GM12878 (cell line): ENCODE results near the gene PRR3. TPM values are rescaled to one million over a fixed set of nuclear protein-coding genes. Genes with fewer than 3 reads are reported as not detected.

ENCODE experiments used
- ATAC-seq: fragments of 200-7000 bp; cut with Tn5 transposase; 3 replicates; pipeline ENCODE4 v1.9.1; 2020; ENCODE audit warnings: mild to moderate bottlenecking, moderate library complexity
- BruUV-seq: library from RNA; stranded (reverse); fragments of 400-500 nt; replicated peaks from 2 replicates; lab custom pipeline; 2021; lab: Mats Ljungman, UMichigan
- CTCF ChIA-PET: fragments of 300-600 bp; sonication (Branson Sonifier 250); formaldehyde crosslinking; extraction: SDS; loops from one replicate; lab custom pipeline; 2021; ENCODE audit warnings: inconsistent platforms; lab: Yijun Ruan, JAX
- POLR2A ChIA-PET: fragments of 350-600 bp; formaldehyde crosslinking; extraction: SDS; loops from one replicate; lab custom pipeline; 2021; ENCODE audit warnings: inconsistent platforms; lab: Charles Lee
- RAD21 ChIA-PET: fragments of 300-600 bp; sonication (Branson Sonifier 250); formaldehyde crosslinking; loops from one replicate; lab custom pipeline; 2023; ENCODE audit warnings: antibody characterized with exemption; ENCODE audit not compliant: unreplicated experiment; lab: Charles Lee
- SMC1A ChIA-PET: fragments of 300-600 bp; sonication (Branson Sonifier 250); formaldehyde crosslinking; loops from one replicate; lab custom pipeline; 2023; ENCODE audit not compliant: unreplicated experiment, uncharacterized antibody; lab: Charles Lee
- DNase-seq: peaks from one replicate; pipeline ENCODE4 v3.0.0-alpha.2; 2011; ENCODE audit warnings: low read depth, low spot score
- FAIRE-seq: peaks from 3 replicates; lab custom pipeline; 2011; peaks lifted over from hg19 to GRCh38; lab: Jason Lieb, UNC
- H2AFZ ChIP-seq: 2 replicates; pipeline ENCODE4 v1.6.0; 2011; ENCODE audit warnings: low read depth, low read length, control low read depth; ENCODE audit not compliant: control insufficient read depth
- H3K27ac ChIP-seq: 2 replicates; pipeline ENCODE4 v1.5.1; 2011; ENCODE audit warnings: control low read depth; ENCODE audit not compliant: control insufficient read depth, insufficient read depth
- H3K27me3 ChIP-seq, 2 experiments: replicated peaks in 1 of 2; 2 replicates each; pipeline versions ENCODE4 v1.6.0 to v1.6.1; 2011; ENCODE audit warnings: low read length in 1 of 2; ENCODE audit not compliant: control insufficient read depth in 2 of 2, insufficient read depth in 2 of 2
- H3K36me3 ChIP-seq, 2 experiments: 2 replicates each; pipeline ENCODE4 v1.5.1; 2011; ENCODE audit warnings: low read length in 1 of 2; ENCODE audit not compliant: control insufficient read depth in 2 of 2, insufficient read depth in 2 of 2
- H3K4me1 ChIP-seq: 2 replicates; pipeline ENCODE4 v1.6.1; 2011; ENCODE audit warnings: mild to moderate bottlenecking, low read length, moderate library complexity, mixed read lengths; ENCODE audit not compliant: control insufficient read depth, insufficient read depth
- H3K4me2 ChIP-seq: 2 replicates; pipeline ENCODE4 v1.6.0; 2011; ENCODE audit warnings: control low read depth; ENCODE audit not compliant: control insufficient read depth, insufficient read depth
- H3K4me3 ChIP-seq: fragments of 200-600 bp; sonication (generic); 2 replicates; pipeline ENCODE4 v1.5.1; 2016
- H3K79me2 ChIP-seq: 2 replicates; pipeline ENCODE4 v1.6.0; 2011; ENCODE audit warnings: low read length; ENCODE audit not compliant: control insufficient read depth, insufficient read depth
- H3K9ac ChIP-seq: 2 replicates; pipeline ENCODE4 v1.8.0; 2011; ENCODE audit warnings: low read length, control low read depth, mixed read lengths; ENCODE audit not compliant: control insufficient read depth, insufficient read depth
- H3K9me3 ChIP-seq: replicated peaks from 3 replicates; pipeline ENCODE4 v1.5.1; 2011; ENCODE audit warnings: mild to moderate bottlenecking, low read length; ENCODE audit not compliant: control insufficient read depth, insufficient read depth
- H4K20me1 ChIP-seq: 2 replicates; pipeline ENCODE4 v1.6.0; 2011; ENCODE audit not compliant: control insufficient read depth, insufficient read depth
- EZH2 ChIP-seq: IDR thresholded peaks from 2 replicates; pipeline ENCODE4 v1.6.1; 2012; ENCODE audit warnings: low read depth, mild to moderate bottlenecking, control low read depth, inconsistent platforms, low read length, borderline replicate concordance; ENCODE audit not compliant: control insufficient read depth
- FOXM1 ChIP-seq: IDR thresholded peaks from 2 replicates; pipeline ENCODE4 v1.6.1; 2012; ENCODE audit warnings: low read depth, mild to moderate bottlenecking, inconsistent platforms, low read length, moderate library complexity
- GABPA ChIP-seq: IDR thresholded peaks from 2 replicates; pipeline ENCODE4 v1.6.1; 2014; ENCODE audit warnings: antibody characterized with exemption, low read depth, mild to moderate bottlenecking, inconsistent platforms
- JUNB ChIP-seq: IDR thresholded peaks from 2 replicates; pipeline ENCODE4 v1.6.1; 2016; ENCODE audit warnings: antibody characterized with exemption, mild to moderate bottlenecking
- MXI1 ChIP-seq: fragments of 150-350 bp; IDR thresholded peaks from 2 replicates; pipeline ENCODE4 v1.6.1; 2011; ENCODE audit warnings: low read depth, mild to moderate bottlenecking, inconsistent platforms, low read length, improper control_type of control experiment
- PML ChIP-seq: IDR thresholded peaks from 2 replicates; pipeline ENCODE4 v1.6.1; 2012; ENCODE audit warnings: low read length, inconsistent platforms
- RAD21 ChIP-seq: IDR thresholded peaks from 2 replicates; pipeline ENCODE4 v1.6.1; 2011; ENCODE audit warnings: mild to moderate bottlenecking, low read depth, low read length, moderate library complexity; ENCODE audit not compliant: insufficient read depth
- SMAD5 ChIP-seq: IDR thresholded peaks from 2 replicates; pipeline ENCODE4 v1.6.1; 2016; ENCODE audit warnings: antibody characterized with exemption, low read depth
- ZNF217 ChIP-seq: fragments of 450-650 bp; IDR thresholded peaks from 2 replicates; pipeline ENCODE4 v1.6.1; 2017; ENCODE audit warnings: antibody characterized with exemption, mild to moderate bottlenecking
- WGBS: methylation state at CpG from one replicate; pipeline ENCODE4 v1.1.6; 2016; ENCODE audit warnings: low lambda C conversion rate; ENCODE audit not compliant: insufficient replicate concordance, insufficient coverage; ENCODE audit errors: missing lambda C conversion rate; 5-methylcytosine and 5-hydroxymethylcytosine counted together
- in situ Hi-C: fragments of 300-500 bp; cut with MboI; formaldehyde crosslinking; loops from 9 replicates; pipeline ENCODE4 v1.14.3; 2018; ENCODE audit warnings: mixed read lengths
- intact Hi-C: fragments of 100-400 bp; cut with micrococcal nuclease; formaldehyde crosslinking; loops from one replicate; pipeline ENCODE4 v1.14.2; 2022; ENCODE audit not compliant: unreplicated experiment
- polyA plus RNA-seq, 11 experiments: library from polyadenylated mRNA; depleted of rRNA in 4 of 11; unstranded in 6 of 11; stranded (reverse) in 5 of 11; fragments of >200 nt; fragmentation: Nextera tagmentation in 4 of 11; fragmentation: Illumina TruSeq in 1 of 11; extraction: Ambion mirVana in 4 of 11; extraction: Trizol in 1 of 11; gene quantifications; 1 replicate in 1 of 11; 2 replicates in 10 of 11; pipeline versions ENCODE4 v1.2.1 to v1.2.3, GENCODE V29; 2011 to 2016; ENCODE audit warnings: inconsistent platforms in 2 of 11, missing spikeins in 2 of 11, low read depth in 1 of 11
- total RNA-seq, 4 experiments: library from RNA; depleted of rRNA in 3 of 4; stranded (reverse); fragments of >200 nt in 3 of 4; fragmentation: Illumina TruSeq in 1 of 4; extraction: Trizol in 1 of 4; gene quantifications; 2 replicates each; pipeline versions ENCODE4 v1.2.1 to v1.2.3, GENCODE V29; 2013 to 2021

Gene PRR3
- total and polyA plus RNA-seq, 10 of the 15 experiments (the other 5 are each of a cell fraction or from before 2014, with no cell fraction given), result 14.0 to 38.2 (median 20.5) TPM

DNA sequence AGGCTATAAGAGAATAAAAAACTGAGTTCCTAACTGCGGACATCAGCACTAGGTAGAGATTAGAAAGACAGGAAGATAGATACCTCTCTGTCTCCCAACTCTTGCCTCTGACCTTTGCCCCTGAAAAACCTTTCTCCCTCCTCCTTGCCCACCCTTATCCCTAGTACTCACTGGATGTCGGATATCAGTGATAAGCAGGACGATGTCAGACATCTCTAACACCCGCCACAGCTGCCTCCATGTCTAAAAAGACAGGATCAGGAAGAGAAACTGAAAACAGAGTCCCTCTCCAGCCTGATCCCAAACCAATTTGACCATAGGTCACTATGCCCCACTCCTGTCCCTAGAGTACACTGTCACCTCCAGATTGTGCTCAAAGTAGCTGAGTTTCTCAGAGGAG is 2.7 kb upstream of the PRR3 start:
- CTCF ChIA-PET, result interaction anchor here (0.7 to 9.7 kb wide), 8 partner anchors 11 to 360 kb away, joined by 3 to 121 read pairs (median 4); partner anchors contain the start of gene VARS2
- no peak for FAIRE-seq
- Histone ChIP-seq H3K4me2 (peak overlapping the region; percentile 82), H2AFZ (no peak overlapping the region), H3K4me1 (peaks cover 8% of the 10 kb centered on the region; the same call in 1 of the 2 replicates), H3K27ac (no peak overlapping the region), H3K9me3 (no peaks in the 10 kb centered on the region), H3K36me3 (peaks cover 7 to 15% of the 10 kb centered on the region in 2 experiments; a peak in 3 of 4 replicates), H4K20me1 (no peaks in the 10 kb centered on the region), H3K9ac (peak overlapping the region; percentile 95; the same call in 1 of the 2 replicates), H3K4me3 (no peak overlapping the region), H3K79me2 (peaks cover 25% of the 10 kb centered on the region)
- DNase-seq, result no peak
- no TSS peak for BruUV-seq
- ATAC-seq, result no peak
- in situ Hi-C loops, result no loop called here
- 81% methylated on average over 4 of the region's 4 CpGs for whole genome bisulfite sequencing
- intact Hi-C loops, result loop anchor here (10.0 kb wide), 1 partner anchor 230 kb away; the partner anchor contains the start of gene TRIM39
- POLR2A ChIA-PET, result interaction anchor here (0.5 to 1.5 kb wide), 3 partner anchors 27 to 60 kb away, joined by 5 read pairs; no protein-coding TSS in a partner anchor
- RAD21 ChIA-PET, result interaction anchor here (0.7 to 2.5 kb wide), 4 partner anchors 9 to 71 kb away, joined by 3 to 8 read pairs (median 5); no protein-coding TSS in a partner anchor
- SMC1A ChIA-PET, result interaction anchor here (1.3 to 2.8 kb wide), 6 partner anchors 10 to 145 kb away, joined by 3 to 16 read pairs (median 4); no protein-coding TSS in a partner anchor
- TF ChIP-seq PML, result no peak
- TF ChIP-seq JUNB, result no peak
- no peak for TF ChIP-seq GABPA
- no peak for TF ChIP-seq MXI1
- TF ChIP-seq ZNF217, result no peak
- TF ChIP-seq RAD21, result no peak
- TF ChIP-seq FOXM1, result no peak
- no peak for TF ChIP-seq SMAD5
- no peak for TF ChIP-seq EZH2
- TF ChIP-seq, all 136 proteins: peak for 0
- no peaks in the 10 kb centered on the region for H3K27me3 ChIP-seq
